Lung microvascular endothelial cell (primary cell): ENCODE results near the gene SH2D3C. TPM values are rescaled to one million over a fixed set of nuclear protein-coding genes. Genes with fewer than 3 reads are reported as not detected.
A peak's percentile ranks its signal among the peaks of the same experiment; 100 is the strongest.
"Not testable (repeated sequence)": the region's sequence is repeated elsewhere in the genome, so short reads cannot be mapped to it uniquely, and the experiment has no call there.

Experiments
- DNase-seq, 2 donors: peaks; one replicate each; pipeline versions ENCODE4 v3.0.0 to v3.0.0-alpha.2; 2010; ENCODE audit warnings: low read depth in 2 of 2
- total RNA-seq: library from RNA; depleted of rRNA; stranded (reverse); fragments of >200 nt; gene quantifications from 2 replicates; pipeline ENCODE4 v1.2.1, GENCODE V29; 2014

Gene SH2D3C
- total RNA-seq, 1 donor from 2014 or later = 72.6 TPM

DNA sequence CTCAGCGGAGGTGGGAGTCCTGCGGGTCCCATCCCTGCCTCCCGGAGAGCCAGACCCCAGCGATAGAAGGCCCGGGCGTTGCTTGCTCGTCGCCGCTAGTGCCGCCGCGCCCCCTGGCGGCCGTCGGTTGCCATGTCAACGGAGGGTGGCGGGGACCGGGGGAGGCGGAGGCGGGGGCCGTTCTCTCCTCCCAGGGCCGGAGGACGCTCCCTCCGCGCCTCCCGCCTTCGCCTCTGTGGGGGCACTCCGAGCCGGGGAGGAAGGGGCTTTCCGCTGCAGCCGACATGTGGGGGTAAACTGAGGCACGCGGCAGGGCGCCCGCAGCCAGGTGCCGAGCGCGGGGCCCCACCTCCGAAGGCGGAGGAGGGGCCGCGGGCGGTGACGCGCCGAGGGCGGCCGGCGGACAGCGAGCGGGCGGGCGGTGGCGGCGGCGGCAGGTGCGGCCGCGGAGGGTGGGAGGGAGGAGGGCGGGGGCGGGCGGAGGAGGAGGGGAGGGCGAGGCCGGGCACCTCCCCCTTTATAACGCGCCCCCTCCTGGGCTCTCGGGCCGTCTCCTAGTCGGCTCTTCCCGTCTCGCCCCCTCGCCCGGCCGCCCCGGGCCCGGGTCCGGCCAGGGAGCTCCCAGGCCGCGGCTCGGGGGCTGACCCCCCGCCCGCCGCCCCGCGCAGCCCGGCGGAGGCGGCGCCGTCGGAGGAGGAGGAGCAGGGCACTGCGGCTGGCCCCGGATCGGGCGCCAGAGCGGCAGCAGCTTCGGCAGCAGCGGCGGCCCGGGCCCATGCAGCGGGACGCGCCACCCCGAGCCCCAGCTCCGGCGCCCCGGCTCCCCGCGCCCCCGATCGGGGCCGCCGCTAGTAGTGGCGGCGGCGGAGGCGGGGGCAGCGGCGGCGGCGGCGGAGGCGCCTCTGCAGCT lies 6.8 kb upstream of the SH2D3C start:
- peak; percentile 88 to 93 for DNase-seq

GRCh38 chr9:127783111-127784008 lies 4.9 kb upstream of the SH2D3C start:
- DNase-seq = peak; percentile 55 to 81

DNA sequence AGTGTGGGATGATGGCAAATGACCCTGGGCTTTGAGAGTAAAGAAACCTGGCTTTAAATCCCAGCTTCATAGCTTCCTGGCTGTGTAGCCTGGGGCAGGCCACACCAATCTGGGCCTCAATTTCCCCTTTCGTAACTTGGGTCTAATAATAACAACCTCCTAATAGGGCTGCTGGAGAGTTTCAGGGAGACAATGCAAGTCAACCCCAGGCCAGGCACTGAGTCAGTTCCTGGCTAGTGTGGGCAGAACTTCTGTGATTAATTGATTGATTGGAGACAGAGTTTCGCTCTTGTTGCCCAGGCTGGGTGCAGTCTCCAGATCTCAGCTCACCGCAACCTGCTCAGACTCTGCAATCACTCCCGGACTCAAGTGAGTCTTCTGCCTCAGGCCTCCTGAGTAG lies 3.3 kb upstream of the SH2D3C start:
- DNase-seq = peak in 1 of 2 donors; percentile 83

DNA sequence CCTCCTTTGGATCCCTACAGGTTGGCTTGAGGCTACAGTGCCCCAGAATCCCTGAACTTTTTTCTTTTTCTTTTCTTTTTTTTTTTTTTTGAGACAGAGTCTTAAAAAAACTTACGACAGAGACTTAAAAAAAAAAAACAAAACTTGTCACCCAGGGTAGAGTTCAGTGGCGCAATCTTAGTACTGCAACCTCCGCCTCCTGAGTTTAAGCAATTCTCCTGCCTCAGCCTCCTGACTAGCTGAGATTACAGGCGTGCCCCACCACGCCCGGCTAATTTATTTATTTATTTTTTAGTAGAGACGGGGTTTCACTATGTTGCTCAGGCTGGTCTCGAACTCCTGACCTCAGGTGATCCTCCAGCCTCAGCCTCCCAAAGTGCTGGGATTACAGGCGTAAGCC lies 2.4 kb upstream of the SH2D3C start:
- not testable (repeated sequence) for DNase-seq

DNA sequence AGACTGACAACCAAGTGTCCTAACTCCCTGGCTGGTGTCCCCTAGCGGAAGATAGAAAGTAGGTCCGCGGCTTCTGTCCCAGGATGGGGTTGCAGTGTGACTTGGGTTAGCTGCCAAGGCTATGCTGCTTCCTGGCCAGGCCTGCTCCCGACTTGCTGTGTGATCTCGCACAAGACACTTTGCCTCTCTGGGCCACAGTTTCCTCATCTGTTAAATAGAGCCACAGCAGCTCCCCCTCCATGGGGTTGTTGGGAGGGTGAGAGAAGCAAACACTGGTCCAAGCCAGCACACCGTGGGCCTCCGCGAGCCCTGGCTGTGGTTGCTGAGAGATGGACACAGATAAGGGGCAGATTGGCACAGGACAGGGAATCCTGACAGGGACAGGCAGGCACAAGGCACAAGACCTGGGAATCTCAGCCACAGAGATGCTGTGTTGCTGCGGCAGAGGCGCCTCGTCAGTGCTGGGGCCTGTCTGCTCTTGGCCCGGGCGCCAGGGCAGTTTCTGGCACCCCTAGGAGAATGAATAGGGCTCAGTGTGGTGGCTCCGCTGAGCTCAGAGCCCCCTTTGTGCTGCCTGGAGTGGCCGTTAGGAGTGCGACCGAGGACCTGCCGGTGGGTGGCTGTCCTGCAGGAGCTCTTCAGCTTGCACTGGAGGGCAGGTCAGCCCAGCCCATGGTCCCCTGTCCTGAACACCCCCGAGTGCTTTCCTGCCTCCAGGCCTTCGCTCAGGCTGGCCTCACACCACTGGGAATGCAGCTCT lies 1.8 kb upstream of the SH2D3C start:
- DNase-seq = no peak

DNA sequence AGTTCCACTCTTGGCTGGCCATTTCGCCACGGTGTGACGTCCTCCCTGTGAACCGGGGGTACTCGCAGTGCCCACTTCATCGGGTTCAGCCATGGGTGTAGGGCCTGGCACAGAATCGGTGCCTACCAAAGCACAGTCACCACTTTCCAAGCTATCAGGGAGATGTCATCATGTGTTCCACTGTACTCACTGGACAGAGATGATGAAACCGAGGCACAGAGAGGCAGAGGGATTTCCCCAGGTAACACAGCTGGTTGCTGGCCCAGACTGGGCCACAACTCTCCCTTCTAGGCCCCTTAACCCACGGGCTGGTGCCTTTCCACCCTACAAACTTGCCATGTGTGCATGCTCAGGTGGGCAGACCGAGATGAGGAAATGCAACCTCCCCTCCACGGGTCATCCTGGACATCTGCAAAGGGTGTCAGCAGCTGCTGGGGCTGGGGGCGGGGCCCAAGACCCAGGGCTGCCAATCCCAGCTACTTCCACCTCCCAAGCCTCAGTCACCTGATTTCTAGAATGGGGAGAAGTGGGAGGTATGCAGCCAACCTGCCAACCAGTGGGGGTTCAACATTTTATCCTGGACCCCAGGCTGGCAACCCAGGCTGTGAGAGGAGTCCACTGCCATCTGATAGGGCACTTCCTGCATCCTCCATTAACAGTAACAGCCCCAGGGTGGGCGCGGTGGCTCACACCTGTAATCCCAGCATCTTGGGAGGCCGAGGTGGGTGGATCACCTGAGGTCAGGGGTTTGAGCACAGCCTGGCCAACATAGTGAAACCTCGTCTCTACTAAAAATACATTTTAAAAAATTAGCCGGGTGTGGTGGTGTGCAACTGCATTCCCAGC lies 893 bp upstream of the SH2D3C start:
- no peak for DNase-seq

DNA sequence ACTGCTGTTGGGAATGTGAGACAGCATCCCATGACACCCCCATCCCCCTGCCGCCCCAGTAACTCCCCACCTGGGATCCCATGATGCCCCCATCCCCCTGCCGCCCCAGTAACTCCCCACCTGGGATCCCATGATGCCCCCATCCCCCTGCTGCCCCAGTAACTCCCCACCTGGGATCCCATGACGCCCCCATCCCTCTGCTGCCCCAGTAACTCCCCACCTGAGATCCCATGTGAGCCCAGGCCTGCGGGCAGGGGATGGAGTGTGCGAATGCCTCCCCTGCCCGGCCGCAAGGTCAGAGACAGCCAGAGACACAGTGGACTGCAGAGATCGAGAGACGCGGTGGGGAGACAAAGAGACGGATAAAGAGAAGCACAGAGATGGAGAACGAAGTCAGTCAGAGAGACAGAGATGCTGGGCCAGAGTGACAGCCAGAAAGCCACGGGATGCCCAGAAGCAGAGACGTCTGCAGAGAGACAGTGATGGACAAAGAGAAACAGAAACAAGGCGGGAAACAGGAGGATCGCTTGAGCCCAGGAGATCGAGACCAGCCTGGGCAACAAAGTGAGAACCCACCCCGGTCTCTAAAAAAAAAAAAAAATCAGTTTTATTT lies 992 bp downstream of the SH2D3C start:
- DNase-seq = no peak

- no peak for DNase-seq
Observed at GRCh38 chr9:127776924-127777289, 1.6 kb downstream of the SH2D3C start.

DNA sequence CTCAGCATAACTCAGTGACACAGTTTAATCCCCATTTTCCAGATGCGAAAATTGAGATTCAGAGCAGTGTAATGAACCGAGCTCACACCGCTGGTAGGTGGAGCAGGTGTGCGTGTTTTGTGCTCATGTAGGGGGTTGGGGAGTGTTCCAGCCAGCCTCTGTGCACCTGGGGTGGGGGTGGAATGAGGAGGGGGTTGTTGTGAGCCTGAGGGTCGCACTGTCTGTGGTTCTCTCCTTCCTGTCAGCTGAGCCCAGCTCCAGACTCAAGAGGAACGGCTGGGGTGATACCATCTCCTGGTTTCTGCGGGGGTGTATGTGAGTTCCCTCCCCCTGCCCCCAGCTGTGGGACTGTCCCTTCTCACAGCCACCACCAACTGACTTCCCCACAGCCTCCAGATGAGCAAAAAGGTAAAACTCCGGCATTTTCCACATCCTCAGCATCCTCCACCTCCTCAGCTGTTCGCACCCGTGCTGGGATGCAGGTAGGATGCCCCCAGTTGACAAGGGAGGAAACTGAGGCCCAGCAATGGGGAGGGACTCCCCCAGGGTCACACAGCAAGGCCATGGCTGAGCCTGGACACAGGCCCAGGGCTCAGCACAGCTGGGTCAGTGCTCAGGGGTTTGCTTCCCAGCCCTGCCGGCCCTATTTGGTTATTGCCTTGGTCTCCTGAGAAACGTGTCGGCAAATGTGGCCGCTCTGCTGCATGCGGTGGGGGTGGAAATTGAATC lies 2.1 kb downstream of the SH2D3C start:
- no peak for DNase-seq

GRCh38 chr9:127773981-127774380 lies 4.5 kb downstream of the SH2D3C start:
- DNase-seq = no peak

DNA sequence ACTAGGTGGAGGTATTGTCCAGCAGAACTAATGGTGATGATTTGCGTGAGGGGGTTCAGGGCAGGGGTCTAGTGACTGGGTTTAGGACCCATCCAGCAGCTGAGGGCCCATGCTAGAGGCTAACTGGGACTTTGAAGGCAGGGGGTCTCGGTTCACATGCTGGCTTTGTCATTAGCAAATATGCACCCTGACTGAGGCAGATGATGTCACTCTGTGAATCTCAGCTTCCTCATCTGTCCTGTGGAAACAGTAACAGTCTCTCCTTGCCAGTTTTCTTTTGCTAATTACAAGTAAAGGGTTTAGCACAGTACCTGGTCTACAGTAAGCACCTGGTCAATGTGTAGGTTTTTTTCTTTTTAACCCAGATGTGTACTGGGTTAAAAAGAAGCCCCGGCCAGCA lies 5.2 kb downstream of the SH2D3C start:
- no peak for DNase-seq

GRCh38 chr9:127772603-127773002 lies 5.9 kb downstream of the SH2D3C start:
- no peak for DNase-seq

- no peak for DNase-seq
Observed at GRCh38 chr9:127771570-127772189, 6.8 kb downstream of the SH2D3C start.

DNA sequence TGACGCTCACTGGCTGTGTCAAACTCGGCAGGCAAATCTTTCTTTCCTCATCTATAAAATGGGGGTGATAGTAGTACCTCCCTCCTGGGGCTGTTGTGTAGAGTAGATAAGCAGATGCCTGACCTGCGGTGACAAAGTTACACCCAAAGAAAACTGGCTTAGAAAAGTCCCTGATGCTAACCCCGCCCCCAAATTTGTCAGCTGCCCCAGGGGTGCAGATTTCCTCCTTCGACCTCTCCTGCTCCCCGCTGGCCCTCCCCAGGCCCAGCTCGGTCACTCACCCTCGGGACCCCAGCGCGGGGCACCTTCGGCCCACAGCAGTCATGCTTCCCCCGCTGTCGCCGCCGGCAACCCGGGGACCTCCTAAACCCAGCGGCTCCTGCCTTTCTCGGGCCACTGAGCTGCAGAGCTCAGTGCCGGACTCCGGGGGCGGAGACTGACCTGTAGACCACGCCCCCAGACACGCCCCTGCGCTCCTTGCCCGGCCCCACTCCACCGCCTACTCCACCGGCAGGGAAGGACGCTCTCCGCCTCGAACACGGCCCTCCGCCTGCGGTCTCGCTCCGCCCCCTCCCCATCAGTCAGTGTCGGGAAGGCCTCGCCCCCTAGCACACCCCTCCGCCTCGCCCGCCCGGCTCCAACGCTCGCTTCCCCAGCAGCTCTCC lies 7.4 kb downstream of the SH2D3C start:
- DNase-seq = peak; percentile 100

GRCh38 chr9:127770583-127770904 lies 7.9 kb downstream of the SH2D3C start:
- peak in 1 of 2 donors; percentile 39 for DNase-seq

GRCh38 chr9:127769929-127770582 lies 8.4 kb downstream of the SH2D3C start:
- DNase-seq = peak; percentile 86 to 90

GRCh38 chr9:127769101-127769500 lies 9.4 kb downstream of the SH2D3C start:
- DNase-seq = no peak

DNA sequence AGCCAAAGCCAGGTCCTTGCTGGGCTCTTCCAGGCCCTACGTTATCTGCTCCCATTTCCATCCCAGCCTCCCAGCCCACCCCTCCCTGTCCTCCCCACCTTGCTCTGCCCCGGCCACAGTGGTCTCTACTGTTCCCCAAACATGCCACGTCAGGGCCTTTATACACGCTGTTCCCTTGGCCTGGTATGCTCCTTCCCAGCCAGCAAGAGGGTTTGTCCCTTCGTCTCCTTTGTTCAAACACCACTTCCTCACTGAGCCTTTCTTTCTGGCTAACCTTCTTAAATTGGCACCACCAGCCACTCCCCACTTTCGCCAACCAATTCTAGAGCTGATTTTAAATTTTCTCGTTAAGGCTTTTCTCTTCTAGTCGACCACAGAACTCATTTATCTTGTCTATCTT lies 9.8 kb downstream of the SH2D3C start:
- DNase-seq = peak; percentile 58 to 62
